GM21723 (cell line): ENCODE data around the gene RGCC.
A peak's percentile ranks its signal among the peaks of the same experiment; 100 is the strongest.

Experiments
- ATAC-seq: cut with Tn5 transposase; IDR thresholded peaks from one replicate; pipeline ENCODE4 v1.9.1; 2021; ENCODE audit warnings: mild to moderate bottlenecking, moderate library complexity; ENCODE audit not compliant: unreplicated experiment

Gene RGCC

GRCh38 chr13:41452462-41452861 is 4.9 kb upstream of the RGCC start:
- no peak for ATAC-seq

- ATAC-seq = no peak
These were observed 3.7 kb upstream of the RGCC start for GRCh38 chr13:41453620-41454019.

DNA sequence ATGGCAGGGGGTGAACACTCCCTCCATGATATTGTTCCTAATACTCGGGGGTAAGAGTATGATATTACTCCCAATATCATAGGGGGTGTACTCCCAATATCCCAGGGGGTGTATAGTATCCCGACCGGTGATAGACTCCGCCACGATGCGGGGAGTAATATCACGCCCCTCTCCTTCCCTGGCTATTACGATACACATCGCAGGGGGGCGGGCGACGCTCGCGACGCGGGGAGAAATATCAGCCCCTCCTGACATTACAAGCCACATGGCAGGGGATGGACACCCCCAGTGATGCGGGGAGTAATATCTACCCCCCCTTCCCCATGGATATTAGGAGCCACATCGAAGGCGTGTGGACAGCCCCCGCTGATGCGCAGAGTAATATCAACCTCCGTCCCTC is 3.2 kb upstream of the RGCC start:
- no peak for ATAC-seq

DNA sequence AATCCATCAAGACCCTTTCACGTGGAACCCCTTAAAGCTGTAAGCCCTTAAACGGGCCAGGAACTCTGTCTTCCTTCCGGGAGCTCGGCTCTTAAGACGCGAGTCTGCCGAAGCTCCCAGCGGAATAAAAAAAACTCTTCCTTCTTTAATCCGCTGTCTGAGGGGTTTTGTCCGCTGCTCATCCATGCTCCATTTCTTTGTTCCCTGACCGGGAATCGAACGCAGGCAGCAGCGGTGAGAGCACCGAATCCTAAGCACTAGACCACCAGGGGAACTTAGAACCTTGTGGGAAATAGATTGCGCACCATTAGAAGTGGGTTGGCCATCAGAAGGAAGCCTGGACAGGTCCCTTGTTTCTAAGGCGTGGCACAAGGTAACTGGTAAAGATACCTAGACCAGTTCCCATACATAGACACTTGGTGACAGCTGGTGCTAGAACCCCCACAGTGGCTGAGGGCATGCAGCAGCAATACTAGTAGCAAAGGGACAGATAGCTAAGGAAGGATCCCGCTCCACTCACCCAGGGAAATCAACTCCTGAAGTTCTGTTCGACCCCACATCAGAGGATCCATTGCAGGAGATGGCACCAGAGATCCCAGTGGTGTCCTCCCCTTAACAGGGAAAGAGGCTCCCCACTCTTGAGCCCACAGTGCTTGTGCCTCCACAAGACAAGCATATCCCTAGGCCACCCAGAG is 1.5 kb upstream of the RGCC start:
- ATAC-seq = no peak

DNA sequence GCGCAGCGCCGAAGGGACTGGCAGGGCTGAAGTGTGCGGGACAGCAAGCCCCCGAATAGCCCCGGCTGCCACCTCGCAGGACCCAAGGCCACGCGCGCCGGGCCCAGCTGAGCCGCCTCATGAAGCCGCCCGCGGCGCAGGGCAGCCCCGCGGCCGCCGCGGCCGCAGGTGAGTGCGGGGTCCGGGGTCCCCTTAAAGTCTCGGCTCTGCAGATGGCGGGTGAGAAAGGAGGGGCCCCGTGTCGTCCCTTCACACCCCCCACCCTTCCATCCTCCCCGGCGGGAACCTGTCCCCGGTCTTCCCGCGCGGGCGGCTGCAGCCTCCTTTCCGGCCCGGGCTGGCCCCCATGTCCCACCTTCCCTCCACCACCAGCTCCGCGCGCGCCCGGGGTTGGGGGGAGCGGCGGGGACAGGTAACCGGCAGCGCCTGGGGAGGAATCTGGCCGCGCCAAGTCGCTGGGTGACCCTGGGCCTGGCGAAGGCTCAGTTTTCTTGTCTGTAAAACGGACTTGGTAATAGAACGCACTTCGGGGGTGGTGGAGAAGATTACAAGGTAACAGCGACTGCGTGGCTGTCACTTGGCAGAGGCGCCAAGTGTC is 338 bp downstream of the RGCC start:
- ATAC-seq = peak; percentile 30

DNA sequence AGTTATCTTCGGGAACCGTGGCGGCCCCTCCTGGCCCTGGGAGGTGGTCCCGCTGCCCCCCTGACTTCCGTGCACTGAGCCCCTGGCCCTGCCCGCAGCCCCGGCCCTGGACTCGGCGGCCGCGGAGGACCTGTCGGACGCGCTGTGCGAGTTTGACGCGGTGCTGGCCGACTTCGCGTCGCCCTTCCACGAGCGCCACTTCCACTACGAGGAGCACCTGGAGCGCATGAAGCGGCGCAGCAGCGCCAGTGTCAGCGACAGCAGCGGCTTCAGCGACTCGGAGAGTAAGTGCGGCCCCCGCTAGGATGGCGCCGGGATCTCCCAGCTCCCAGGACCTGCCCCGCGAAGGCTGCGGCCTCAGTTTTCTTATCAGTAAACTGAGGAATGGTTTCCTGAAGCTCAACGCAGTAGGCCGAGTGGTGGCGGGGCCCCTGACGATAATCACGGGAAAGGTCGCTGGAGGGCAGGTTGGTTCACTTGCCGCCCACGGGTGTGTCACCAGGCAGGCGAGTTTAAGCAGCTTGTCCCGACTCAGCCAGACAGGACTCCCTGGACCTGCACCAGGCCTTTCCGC is 924 bp downstream of the RGCC start:
- ATAC-seq = peak; percentile 22

GRCh38 chr13:41458761-41459431 is 1.5 kb downstream of the RGCC start:
- no peak for ATAC-seq

- ATAC-seq = no peak
These were observed 2.2 kb downstream of the RGCC start for GRCh38 chr13:41459432-41460073.

DNA sequence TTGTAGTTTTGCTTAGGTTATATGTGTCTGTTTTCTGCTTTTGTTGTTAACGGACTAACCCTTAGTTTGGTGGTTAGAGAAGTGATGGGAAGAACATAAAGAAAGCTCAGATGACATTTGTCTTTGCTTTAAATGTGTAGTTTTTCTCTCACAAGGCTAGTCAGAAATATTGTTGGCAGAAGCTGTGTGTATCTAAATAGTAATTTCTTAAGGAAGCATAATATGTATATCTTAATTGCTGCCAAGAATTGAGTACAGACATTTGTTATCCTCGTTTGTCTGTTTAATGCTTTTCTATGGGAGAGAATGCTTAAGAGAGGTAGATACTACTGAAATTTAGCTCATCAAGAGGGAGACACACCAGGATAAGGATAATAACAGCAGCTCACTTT is 2.7 kb downstream of the RGCC start:
- ATAC-seq = no peak

GRCh38 chr13:41460930-41461329 is 3.6 kb downstream of the RGCC start:
- no peak for ATAC-seq

GRCh38 chr13:41461527-41462139 is 4.3 kb downstream of the RGCC start:
- no peak for ATAC-seq

DNA sequence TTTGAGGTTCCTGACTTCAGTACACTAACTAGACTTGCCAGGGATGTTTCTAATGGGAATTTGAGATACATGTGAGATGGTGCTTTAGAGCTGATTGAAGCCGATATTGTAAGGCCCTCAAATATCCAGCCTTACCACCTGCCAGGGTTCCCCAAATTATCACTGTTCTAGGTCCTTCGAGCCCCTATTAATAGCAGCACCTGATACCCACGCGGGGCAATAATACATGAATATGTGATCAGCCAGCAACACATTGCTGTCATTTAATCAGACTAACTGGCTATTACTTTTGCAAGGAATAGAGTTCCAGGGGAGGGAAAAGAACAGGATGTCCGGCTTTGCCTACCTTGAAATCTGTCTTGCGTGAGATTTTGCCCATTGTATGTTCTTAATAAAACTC is 5.1 kb downstream of the RGCC start:
- ATAC-seq = no peak

DNA sequence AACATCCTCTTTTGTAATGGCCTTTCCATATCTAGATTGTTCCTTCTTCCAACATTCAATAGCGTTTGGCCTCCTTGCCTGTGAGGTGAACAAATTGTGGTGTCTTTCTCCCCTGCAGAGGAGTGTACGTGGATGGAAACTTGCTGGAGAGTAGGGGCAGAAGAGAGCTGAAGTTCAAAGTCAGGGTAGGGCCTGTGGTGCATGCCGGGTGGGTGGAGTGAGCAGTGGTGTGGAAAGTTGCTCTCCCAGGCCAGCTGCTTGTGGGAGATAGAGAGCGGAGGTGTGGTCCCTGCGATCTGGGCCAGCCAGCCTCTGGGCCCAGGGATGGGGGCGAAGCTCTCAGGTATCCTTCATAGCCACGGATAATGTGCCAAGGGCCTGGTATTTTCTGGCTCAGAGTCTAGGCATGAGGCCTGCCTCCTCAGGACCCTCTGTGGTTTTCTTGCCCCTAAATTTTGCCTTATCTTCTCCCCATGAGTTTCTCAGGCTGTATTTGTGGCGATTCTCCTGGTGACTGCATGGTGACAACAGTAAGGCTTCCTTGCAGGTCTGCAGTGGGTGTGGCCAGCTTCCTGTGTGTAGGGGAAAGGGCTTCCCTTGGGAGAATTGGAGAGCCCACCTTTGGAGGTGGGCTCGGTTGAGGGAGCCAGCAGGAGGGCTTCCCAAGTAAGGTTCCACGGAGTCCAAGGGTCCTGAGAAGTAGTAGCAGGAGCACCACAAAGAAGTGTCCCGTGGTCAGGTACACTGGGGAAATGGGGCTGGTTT is 6.7 kb downstream of the RGCC start:
- ATAC-seq = peak; percentile 53

- peak; percentile 89 for ATAC-seq
These were observed 8.0 kb downstream of the RGCC start for GRCh38 chr13:41465241-41465847.

- no peak for ATAC-seq
These were observed 8.6 kb downstream of the RGCC start for GRCh38 chr13:41465898-41466320.

DNA sequence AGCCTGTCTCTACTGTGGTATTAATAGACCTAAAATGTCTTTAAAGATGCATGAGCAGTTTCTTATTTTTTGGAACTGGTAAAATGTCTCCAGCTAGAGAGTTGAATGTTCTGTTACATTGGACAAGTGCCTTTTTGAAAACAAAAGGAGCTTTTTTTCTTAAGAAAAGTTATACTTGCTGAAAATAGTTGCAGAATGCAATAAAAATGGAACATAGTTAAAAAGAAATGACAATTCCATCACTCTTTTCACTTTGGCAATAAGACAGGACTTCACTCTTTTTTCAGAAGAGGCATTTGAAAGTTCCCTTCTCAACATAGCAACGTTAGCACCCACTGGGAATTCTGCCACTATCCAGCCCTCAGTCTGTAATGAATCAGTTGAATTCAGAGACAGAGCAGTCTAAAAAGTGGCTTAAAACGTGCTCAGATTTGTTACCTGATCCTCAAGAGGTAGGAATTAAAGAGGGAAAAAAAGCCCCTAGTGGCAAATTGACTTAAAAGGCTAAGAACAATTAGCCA is 10.1 kb downstream of the RGCC start:
- no peak for ATAC-seq

DNA sequence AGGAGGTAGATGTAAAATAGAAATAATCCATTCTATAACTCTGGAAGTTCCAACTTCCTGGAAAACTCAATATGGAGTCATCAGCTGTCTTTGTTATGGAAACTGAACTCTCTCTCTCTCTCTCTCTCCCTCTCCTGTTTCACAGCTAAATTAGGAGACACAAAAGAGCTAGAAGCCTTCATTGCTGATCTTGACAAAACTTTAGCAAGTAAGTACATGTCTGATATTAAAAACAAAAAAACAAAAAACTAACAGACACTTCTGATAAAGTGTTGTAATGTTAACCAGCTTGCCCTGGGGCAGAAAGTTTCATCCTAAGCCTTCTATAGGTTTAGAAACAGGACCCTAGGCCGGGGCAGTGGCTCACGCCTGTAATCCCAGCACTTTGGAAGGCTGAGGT is 11.3 kb downstream of the RGCC start:
- no peak for ATAC-seq

DNA sequence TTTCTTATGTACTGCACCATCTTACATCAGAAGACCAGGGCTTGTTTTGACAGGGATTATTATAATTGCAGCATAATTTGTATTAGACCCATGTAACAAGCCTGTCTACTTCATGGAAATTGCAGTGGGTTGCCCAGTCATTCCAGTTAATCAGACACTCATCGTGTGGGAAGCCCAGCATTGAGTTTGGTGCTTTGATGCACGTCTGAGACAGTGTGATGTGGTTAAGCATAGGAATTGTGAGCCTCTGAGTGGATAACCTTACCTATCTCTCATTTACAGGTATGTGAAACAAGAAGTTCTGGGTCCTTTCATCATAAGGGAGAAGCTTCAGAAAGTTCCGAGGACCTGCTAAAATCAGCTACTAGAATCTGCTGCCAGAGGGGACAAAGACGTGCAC is 12.8 kb downstream of the RGCC start:
- ATAC-seq = no peak

GRCh38 chr13:41471785-41472184 is 14.4 kb downstream of the RGCC start:
- ATAC-seq = no peak

DNA sequence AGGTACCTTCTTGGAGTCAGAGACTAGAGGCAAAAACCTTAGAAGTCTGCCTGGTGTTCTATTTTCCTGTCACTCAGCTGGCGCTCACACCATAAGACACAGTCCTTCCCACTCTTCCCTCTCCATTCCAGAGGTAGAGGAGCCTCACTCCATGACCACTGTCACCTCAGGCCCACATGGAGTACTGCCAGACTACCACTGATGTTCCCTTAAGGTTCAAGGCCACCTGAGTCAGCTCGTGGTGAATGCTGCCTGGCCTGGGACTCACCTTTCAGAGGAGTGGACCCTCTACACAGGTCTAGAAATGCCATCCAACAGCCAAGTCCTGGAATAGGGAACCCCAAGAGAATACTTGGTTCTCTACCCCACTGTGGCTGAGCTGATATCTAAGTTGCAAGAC is 29.9 kb downstream of the RGCC start:
- no peak for ATAC-seq
